Mesenteric fat pad (tissue), 1 donor: ENCODE results near the gene UNG. TPM values are rescaled to one million over a fixed set of nuclear protein-coding genes. Genes with fewer than 3 reads are reported as not detected.
"Not testable (repeated sequence)": the region's sequence is repeated elsewhere in the genome, so short reads cannot be mapped to it uniquely, and the experiment has no call there.

Source experiments
- DNase-seq: peaks from one replicate; pipeline ENCODE4 v3.0.0-alpha.2; 2020; ENCODE audit warnings: low spot score
- long read RNA-seq: library from polyadenylated mRNA; unstranded; transcript quantifications from one replicate; pipeline ENCODE4 v2.0.0, GENCODE V29; 2020
- total RNA-seq: library from RNA; stranded (reverse); fragmentation: NEBNext Ultra II Directional; extraction: Animal tissue kit (Norgen Biotek cat#: 25700); gene quantifications from one replicate; pipeline ENCODE4 v1.2.1, GENCODE V29; 2021
- donor health status: DM: yes; HTN: yes; CAD: no.

Gene UNG
- 46.3 TPM for total RNA-seq
- long read RNA-seq, transcript UNG-202 (6 exons, 2,130 nt): major isoform, 167 of 184 reads
- long read RNA-seq, partial matches to known transcripts: 6 of 184 reads
- long read RNA-seq, other reads (novel, unspliced or antisense): 7 of 184 reads

DNA sequence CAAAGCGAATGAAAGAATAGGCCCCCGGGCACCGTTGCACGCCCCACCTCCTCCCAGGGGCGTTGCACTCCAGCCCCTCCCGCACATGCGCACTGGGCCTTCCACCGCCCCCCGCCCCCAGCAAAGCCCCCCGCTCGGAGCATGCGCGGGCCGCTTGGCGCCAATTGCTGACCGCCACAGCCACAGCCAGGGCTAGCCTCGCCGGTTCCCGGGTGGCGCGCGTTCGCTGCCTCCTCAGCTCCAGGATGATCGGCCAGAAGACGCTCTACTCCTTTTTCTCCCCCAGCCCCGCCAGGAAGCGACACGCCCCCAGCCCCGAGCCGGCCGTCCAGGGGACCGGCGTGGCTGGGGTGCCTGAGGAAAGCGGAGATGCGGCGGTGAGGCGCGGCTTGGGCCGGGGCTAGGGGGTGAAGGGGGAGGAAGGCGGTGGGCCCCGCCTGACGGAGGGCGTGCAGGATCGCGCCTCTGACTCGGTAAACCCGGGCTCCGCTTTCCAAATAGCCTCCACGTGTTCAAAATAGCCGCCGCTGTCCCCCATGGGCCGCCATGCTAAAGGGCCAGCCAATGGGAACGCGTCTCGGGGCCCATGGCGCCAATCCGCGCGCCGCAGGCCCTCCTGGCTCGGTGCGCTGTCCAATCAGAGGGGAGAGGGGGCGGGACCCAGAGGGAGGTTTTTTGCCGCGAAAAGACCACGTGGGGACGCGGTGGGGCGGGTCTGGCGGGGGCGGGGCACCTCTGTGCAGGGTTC is at the start of gene UNG:
Gene UNG, plus strand, starts transcription at position 163 of the 748 bp plus-strand sequence. Its CDS starts 83 bp downstream, at position 246.
- DNase-seq: peak; percentile 99

DNA sequence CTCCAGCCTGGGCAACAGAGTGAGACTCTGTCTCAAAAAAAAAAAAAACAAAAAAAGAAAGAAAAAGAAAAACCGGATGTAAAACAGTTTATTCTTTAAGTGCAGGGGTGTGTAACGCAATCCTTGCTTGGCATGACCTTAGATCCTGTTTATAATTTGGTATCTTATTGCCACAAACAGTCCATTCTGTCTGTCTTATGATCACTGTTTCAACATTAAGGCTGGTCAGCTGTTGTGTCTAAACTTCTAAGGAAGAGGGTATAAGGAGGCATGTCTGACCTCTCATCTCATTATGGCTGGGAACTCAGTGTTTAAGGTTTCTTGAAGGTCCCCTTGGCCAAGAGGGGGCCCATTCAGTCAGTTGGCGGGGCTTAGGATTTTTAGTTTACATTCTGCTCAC is 48.7 kb upstream of the UNG start:
- not testable (repeated sequence) for DNase-seq

- not testable (repeated sequence) for DNase-seq
Observed at GRCh38 chr12:109049794-109050193, 47.6 kb upstream of the UNG start.

DNA sequence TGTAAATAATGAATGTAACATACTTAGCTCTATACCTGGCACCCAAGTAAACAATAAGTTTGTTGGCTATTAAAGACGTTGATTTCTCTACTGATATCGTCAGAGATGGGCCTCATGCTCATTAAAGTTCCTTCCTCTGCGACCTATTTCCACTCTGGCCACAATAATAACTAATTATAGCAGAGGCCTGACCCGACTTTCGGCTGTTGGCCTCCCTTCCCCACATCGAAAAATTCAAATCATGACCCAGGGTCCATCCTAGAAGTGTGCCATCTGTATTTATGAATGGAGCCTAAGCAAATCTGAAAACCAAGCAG is 45.3 kb upstream of the UNG start:
- no peak for DNase-seq

- peak; percentile 94 for DNase-seq
Observed at GRCh38 chr12:109052414-109053323, 44.7 kb upstream of the UNG start, which contains the start of gene USP30. Gene USP30 (plus strand): TSS chr12:109052576. CDS start chr12:109052679, 103 bp downstream.

DNA sequence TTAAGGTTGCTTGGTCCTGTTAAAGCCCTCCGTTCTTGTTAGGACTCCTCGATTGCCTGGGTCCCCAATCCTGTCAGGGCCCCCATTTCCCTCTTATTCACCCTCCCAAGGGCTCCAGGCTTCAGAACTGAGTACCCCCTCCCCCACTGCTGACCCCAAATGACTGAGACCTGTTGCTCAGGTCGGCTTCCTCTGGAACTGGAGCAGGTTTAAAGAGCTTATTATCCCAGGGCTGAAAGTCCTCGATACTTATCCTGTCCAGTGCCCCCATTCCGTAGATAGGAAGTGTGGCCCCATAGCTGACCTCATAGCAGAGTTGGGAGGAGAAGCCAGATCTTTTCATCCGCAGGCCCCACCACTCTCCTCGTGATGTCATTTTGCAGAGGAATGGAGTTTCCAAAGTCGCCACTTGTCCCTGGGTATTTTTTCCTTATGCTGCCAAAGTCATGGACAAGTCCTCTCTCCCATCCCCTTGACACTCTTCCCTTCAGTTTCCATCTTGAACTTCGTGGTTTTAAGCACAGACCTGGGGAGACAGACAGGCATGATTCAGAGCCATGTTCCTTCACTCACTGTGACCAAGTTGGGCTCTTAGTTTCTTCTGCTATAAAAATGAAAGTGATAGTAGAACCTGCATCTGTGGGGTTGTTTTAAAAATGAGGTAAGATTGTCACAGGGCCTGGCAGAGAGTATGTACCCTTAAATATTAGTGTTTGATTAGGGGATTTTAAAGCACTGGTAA is 43.8 kb upstream of the UNG start:
- DNase-seq: no peak

GRCh38 chr12:109054124-109054513 is 43.3 kb upstream of the UNG start:
- DNase-seq: not testable (repeated sequence)

DNA sequence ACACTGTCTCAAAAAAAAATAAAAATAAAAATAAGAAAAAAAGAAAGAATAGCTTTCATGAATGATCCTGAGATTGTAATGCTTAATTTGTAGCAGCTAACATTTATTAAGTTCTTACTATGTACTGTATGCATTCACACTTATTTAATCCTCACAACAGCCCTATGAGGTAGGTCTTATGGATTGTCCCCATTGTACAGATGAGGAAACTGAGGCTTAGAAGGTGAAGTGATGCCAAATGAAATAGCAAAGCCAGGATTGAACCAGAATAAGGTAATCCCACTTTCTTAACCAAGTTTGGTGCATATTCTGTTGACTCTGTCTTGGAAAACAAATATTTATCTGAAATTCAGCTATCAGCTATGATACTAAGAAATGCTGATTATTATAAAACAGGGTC is 42.9 kb upstream of the UNG start:
- DNase-seq: no peak

- DNase-seq: no peak
Observed at GRCh38 chr12:109056891-109057290, 40.5 kb upstream of the UNG start.

DNA sequence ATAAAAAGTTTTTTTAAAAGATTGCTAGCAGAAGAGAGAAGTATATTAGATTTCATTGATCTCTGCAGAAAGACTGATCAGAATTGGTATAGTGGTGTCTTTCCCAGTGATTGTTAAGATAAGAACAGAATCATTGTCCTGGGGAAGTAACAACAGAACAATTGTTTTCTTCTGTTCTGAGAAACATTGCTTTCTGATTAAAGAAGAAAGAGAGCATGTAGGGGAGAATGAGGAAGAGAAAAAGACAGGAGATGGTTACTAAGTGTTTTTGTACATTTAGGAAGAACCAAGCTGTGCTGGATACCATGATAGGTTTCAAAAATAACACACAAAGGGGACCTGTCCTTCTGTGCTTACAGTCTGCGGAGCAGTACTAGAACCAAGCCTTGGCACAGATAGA is 40.0 kb upstream of the UNG start:
- no peak for DNase-seq

DNA sequence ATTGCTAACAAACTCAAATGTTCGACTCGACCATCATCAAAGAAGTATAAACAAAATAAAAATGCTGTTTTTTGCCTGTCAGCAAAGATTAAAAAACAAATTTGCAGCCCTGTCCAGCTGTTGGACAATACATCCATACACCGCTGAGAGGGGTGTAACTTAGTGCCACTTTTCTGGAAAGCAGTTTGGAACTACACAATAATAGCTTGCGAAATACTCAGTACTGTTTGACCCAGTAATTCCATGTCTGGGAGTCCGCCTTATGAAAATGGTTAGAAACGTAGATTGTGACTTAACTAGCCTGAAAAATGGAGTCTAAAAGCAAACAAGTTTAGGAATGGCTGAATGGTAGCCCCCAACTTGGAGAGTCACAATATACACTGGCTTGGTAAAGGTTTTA is 38.6 kb upstream of the UNG start:
- DNase-seq: no peak

GRCh38 chr12:109064143-109064542 is 33.3 kb upstream of the UNG start:
- no peak for DNase-seq

DNA sequence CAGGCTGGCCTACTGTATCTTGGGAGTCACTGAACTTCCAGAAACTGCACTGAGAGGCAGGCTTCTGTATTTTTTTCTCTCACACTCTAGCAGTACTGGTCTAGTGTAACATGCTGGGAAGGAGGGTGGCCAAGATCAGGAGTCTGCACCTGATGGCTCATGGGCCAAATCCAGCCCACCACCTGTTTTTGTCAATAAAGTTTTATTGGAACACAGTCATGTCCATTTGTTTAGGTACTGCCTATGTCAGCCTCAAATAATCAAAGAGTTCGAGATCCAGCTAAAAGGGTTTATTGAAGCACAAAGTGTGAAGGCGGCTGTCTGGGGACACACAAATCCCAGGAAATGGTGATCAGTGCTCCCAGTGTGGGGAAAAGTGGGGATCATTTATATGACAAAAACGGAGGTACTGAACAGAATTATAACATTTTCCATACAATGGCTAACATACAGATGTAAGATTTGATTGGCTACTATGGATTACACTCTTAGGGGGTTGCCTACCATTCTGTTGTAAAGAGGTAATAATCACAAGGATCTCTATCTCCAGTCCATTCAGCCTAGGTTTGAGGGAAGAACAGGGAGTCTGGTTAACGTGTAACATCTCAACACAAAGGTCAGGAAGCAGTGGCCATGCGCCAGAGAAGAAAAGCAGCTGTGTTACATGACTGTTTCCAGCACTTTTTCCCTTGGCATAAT is 32.1 kb upstream of the UNG start:
- no peak for DNase-seq

- DNase-seq: no peak
Observed at GRCh38 chr12:109065853-109066193, 31.6 kb upstream of the UNG start.

DNA sequence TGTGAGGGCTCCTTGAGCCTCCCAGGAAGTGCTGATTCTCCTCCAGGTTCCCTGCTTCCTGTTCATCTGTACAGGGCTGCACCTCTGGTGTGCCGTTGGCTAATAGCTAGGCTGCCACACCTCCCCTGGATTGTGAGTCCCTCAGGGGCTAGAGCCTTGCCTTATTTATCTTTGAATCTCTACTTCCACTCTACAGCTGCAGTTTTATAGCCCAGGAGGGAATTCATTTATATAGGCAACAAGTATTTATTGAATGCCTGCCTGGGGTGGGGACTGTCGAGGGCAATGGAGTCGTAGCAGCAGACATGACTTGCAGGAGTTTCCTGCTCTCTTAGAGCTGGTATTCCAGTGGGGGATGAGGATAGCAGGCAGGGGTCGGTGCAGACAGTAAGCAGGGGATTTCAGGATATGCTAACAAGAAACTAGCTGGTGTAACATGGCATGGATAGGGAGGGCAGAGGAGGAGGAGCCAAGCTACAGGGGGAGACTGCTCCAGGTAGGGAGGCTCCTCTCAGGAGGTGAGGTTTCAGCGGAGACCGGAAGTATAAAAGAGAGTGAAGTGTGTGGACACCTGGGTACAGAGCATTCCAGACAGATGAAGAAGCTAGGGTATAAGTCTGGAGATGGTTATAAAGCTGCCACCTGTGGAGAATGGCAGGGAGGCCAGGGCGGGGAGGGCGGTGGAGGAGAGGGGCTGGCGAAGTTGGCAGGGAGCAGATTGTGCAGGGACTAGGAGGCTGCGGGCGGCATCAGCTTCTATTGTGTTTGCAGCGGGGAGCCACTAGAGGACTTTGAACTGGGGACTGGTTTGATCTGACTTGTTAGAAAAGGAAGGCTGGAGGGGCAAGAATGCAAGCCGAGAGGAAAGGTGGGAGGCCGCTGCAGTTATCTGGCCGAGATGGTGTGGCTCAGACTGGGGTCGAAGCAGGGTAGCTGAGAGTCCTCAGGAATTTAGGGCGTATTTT is 27.8 kb upstream of the UNG start:
- no peak for DNase-seq

GRCh38 chr12:109074866-109075265 is 22.5 kb upstream of the UNG start:
- no peak for DNase-seq

- no peak for DNase-seq
Observed at GRCh38 chr12:109082751-109083150, 14.6 kb upstream of the UNG start.

DNA sequence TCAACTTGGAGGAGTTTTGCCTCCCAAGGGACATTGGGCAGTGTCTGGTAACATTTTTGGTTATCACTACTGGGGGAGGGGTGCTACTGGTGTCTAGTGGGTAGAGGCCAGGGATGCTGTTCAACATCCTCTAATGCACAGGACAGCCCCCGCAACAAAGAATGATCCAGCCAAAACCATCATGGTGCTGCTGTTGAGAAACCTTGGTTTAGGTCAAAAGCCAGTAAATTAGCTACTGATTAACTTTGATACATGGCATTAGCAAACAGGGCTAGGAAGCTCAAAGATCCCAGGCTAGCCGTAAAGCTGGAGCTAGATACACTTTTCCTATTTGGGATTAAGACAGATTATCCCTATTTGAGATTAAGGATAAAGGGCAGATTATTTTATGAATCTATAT is 13.0 kb upstream of the UNG start:
- no peak for DNase-seq

DNA sequence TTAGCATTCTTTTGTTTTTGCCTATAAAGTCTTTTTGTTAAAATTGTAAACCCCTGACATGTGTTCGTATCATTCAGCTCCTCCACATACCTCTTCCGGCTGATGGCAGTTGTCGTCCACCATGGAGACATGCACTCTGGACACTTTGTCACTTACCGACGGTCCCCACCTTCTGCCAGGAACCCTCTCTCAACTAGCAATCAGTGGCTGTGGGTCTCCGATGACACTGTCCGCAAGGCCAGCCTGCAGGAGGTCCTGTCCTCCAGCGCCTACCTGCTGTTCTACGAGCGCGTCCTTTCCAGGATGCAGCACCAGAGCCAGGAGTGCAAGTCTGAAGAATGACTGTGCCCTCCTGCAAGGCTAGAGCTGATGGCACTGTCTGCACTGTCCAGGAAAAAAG is 11.8 kb upstream of the UNG start:
- DNase-seq: no peak

- no peak for DNase-seq
Observed at GRCh38 chr12:109087250-109087649, 10.1 kb upstream of the UNG start.
